ENCODE measurements around the gene MVB12B. TPM values are rescaled to one million over a fixed set of nuclear protein-coding genes. Genes with fewer than 3 reads are reported as not detected.

The MVB12B gene
- total RNA-seq, 4 donors from 2014 or later, result 10.2 to 25.7 (median 14.0) TPM

- no peaks in the 10 kb centered on the region for H3K4me1 ChIP-seq
- TF ChIP-seq CTCF (IDR thresholded peaks at IDR 0.05) (no peak), EP300 (IDR thresholded peaks at IDR 0.05) (no peak), POLR2AphosphoS5 (IDR thresholded peaks at IDR 0.05) (no peak), POLR2A (IDR thresholded peaks at IDR 0.05) (no peak)
- no peak overlapping the region for H3K4me3 ChIP-seq
- 68% methylated on average over 19 of the region's 19 CpGs for WGBS
- no peaks in the 10 kb centered on the region for H3K36me3 ChIP-seq
- no peaks in the 10 kb centered on the region for H3K27me3 ChIP-seq
- DNase-seq (ENCODE audit: low spot score in 2 of 2), result peak; percentile 56 to 72
- H3K27ac ChIP-seq, result no peak overlapping the region
- no peaks in the 10 kb centered on the region for H3K9me3 ChIP-seq
Observed at GRCh38 chr9:126490214-126490631, 163.6 kb downstream of the MVB12B start.

GRCh38 chr9:126490871-126491567 is 164.4 kb downstream of the MVB12B start:
- WGBS, result 51% methylated on average over 20 of the region's 20 CpGs
- H3K36me3 ChIP-seq, result no peaks in the 10 kb centered on the region
- no peak overlapping the region for H3K27ac ChIP-seq
- TF ChIP-seq POLR2AphosphoS5 (IDR thresholded peaks at IDR 0.05) (no peak), CTCF (IDR thresholded peaks at IDR 0.05) (peak; percentile 88 to 90), POLR2A (IDR thresholded peaks at IDR 0.05) (no peak)
- no peaks in the 10 kb centered on the region for H3K27me3 ChIP-seq
- no peaks in the 10 kb centered on the region for H3K9me3 ChIP-seq
- no peaks in the 10 kb centered on the region for H3K4me1 ChIP-seq
- DNase-seq (ENCODE audit: low spot score in 2 of 2), result no peak
- no peak overlapping the region for H3K4me3 ChIP-seq

DNA sequence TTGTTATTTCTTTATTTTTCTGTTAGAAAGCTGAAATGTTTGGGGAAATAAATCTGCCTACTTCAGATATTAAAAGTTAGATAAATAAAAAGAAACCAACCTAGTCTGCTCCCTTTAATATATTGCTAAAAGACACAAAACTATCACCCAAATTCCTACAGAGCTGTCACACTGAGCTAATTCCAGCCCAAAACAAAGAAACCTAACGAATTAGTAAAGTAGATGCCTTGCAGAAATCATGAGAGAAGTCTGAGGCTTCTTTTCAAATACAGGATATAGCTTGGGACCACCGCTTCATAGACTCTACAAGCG is 164.9 kb downstream of the MVB12B start:
- WGBS, result 64% methylated on average over 3 of the region's 3 CpGs

GRCh38 chr9:126491949-126492348 is 165.3 kb downstream of the MVB12B start:
- no peak for DNase-seq (ENCODE audit: low spot score in 2 of 2)
- Histone ChIP-seq H3K36me3 (no peaks in the 10 kb centered on the region), H3K27me3 (no peaks in the 10 kb centered on the region), H3K4me1 (no peaks in the 10 kb centered on the region), H3K4me3 (no peak overlapping the region), H3K9me3 (no peaks in the 10 kb centered on the region), H3K27ac (no peak overlapping the region)
- TF ChIP-seq POLR2AphosphoS5 (IDR thresholded peaks at IDR 0.05) (no peak), POLR2A (IDR thresholded peaks at IDR 0.05) (no peak), CTCF (IDR thresholded peaks at IDR 0.05) (no peak), EP300 (IDR thresholded peaks at IDR 0.05) (no peak)
- 59% methylated on average over 10 of the region's 10 CpGs for WGBS

More for the DNA sequence above, 164.9 kb downstream of the MVB12B start:
- TF ChIP-seq EP300 (IDR thresholded peaks at IDR 0.05) (no peak), POLR2A (IDR thresholded peaks at IDR 0.05) (no peak), POLR2AphosphoS5 (IDR thresholded peaks at IDR 0.05) (no peak), CTCF (IDR thresholded peaks at IDR 0.05) (no peak)
- Histone ChIP-seq H3K27me3 (no peaks in the 10 kb centered on the region), H3K9me3 (no peaks in the 10 kb centered on the region), H3K4me1 (no peaks in the 10 kb centered on the region), H3K27ac (no peak overlapping the region), H3K4me3 (no peak overlapping the region), H3K36me3 (no peaks in the 10 kb centered on the region)
- no peak for DNase-seq (ENCODE audit: low spot score in 2 of 2)

DNA sequence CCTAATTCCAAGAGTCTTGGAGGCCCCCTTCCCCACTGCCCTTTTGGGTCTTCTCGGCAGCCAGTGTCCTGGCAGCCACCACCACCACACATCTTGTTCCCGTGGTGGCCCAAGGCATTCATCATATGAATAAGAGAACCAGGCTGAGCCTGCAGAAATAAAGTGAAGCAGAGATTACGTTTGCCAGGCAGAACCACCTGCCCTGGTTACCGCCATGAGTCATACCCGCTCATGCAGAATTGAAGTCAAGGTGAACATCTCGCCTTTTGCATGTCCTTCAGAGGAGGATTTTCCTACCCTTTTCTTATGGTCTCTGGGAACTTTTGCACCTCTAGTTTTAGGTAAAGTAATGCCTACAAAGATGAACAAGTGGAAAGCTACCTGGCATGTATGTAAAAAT is 167.6 kb downstream of the MVB12B start:
- H3K27ac ChIP-seq, result no peak overlapping the region
- H3K36me3 ChIP-seq, result peaks cover 3% of the 10 kb centered on the region
- peaks cover 5% of the 10 kb centered on the region for H3K4me1 ChIP-seq
- H3K4me3 ChIP-seq, result no peak overlapping the region
- H3K9me3 ChIP-seq, result no peaks in the 10 kb centered on the region
- H3K27me3 ChIP-seq, result no peaks in the 10 kb centered on the region
- no peak for DNase-seq (ENCODE audit: low spot score in 2 of 2)
- 96% methylated on average over 6 of the region's 6 CpGs for WGBS
- TF ChIP-seq EP300 (IDR thresholded peaks at IDR 0.05) (no peak), POLR2AphosphoS5 (IDR thresholded peaks at IDR 0.05) (no peak), POLR2A (IDR thresholded peaks at IDR 0.05) (no peak), CTCF (IDR thresholded peaks at IDR 0.05) (no peak)
